Natural killer cell (primary cell): ENCODE data around the gene SYNDIG1. TPM values are rescaled to one million over a fixed set of nuclear protein-coding genes. Genes with fewer than 3 reads are reported as not detected.

Experiments used
- ATAC-seq, 3 donors: fragments of 150-1000 bp in 2 of 3; fragments of 200-7000 bp in 1 of 3; cut with Tn5 transposase; 1 replicate in 1 of 3; 2 replicates in 2 of 3; pipeline ENCODE4 v1.10.0; 2021; ENCODE audit warnings: mild to moderate bottlenecking in 2 of 3, moderate library complexity in 2 of 3
- DNase-seq, 2 donors: peaks; one replicate each; pipeline versions ENCODE4 v3.0.0 to v3.0.0-alpha.2; 2013 to 2021; ENCODE audit warnings: mixed read lengths in 1 of 2
- H3K27ac ChIP-seq: one replicate; pipeline ENCODE4 v1.5.1; 2013; ENCODE audit warnings: mild to moderate bottlenecking, low read length
- H3K27me3 ChIP-seq: one replicate; pipeline ENCODE4 v1.6.1; 2013; ENCODE audit warnings: low read length; ENCODE audit not compliant: control insufficient read depth, insufficient read depth
- H3K36me3 ChIP-seq: one replicate; pipeline ENCODE4 v1.6.1; 2013; ENCODE audit warnings: low read length; ENCODE audit not compliant: control insufficient read depth, insufficient read depth
- H3K4me1 ChIP-seq: one replicate; pipeline ENCODE4 v1.6.1; 2013; ENCODE audit warnings: low read length; ENCODE audit not compliant: control insufficient read depth, insufficient read depth
- H3K4me3 ChIP-seq: one replicate; pipeline ENCODE4 v1.5.1; 2013; ENCODE audit warnings: low read length
- H3K9me3 ChIP-seq: one replicate; pipeline ENCODE4 v1.6.1; 2013; ENCODE audit warnings: low read length; ENCODE audit not compliant: control insufficient read depth, insufficient read depth
- H3K27ac Mint-ChIP-seq, 2 donors: one replicate each; pipeline ENCODE4 v1.8.0; 2022; ENCODE audit warnings: mild to moderate bottlenecking in 2 of 2, mixed read lengths in 2 of 2, moderate library complexity in 1 of 2
- H3K27me3 Mint-ChIP-seq, 2 donors: one replicate each; pipeline ENCODE4 v1.8.0; 2022; ENCODE audit warnings: low read depth in 2 of 2, mixed read lengths in 2 of 2
- H3K36me3 Mint-ChIP-seq: one replicate; pipeline ENCODE4 v1.8.0; 2022; ENCODE audit warnings: mixed read lengths
- H3K4me1 Mint-ChIP-seq, 2 donors: one replicate each; pipeline ENCODE4 v1.8.0; 2022; ENCODE audit warnings: mixed read lengths in 2 of 2
- H3K4me3 Mint-ChIP-seq: one replicate; pipeline ENCODE4 v1.8.0; 2022; ENCODE audit warnings: mild to moderate bottlenecking, moderate library complexity, mixed read lengths
- H3K9me3 Mint-ChIP-seq, 2 donors: one replicate each; pipeline ENCODE4 v1.8.0; 2022; ENCODE audit warnings: mixed read lengths in 2 of 2
- WGBS: methylation state at CpG from one replicate; pipeline ENCODE4 v1.1.7; 2013; ENCODE audit warnings: missing lambda C conversion rate; ENCODE audit not compliant: insufficient coverage; 5-methylcytosine and 5-hydroxymethylcytosine counted together
- intact Hi-C: fragments of 100-400 bp; cut with micrococcal nuclease; formaldehyde crosslinking; loops from one replicate; pipeline ENCODE4 v1.14.2; 2022
- total RNA-seq, 4 donors: library from RNA; stranded (reverse); fragments of 120-200 nt in 1 of 4; gene quantifications; one replicate each; pipeline versions ENCODE4 v1.2.3 to v1.2.4, GENCODE V29; 2013 to 2022
- TF ChIP-seq, protein P1 (sequence below): fragments of 200-600 bp; IDR thresholded peaks from one replicate; pipeline ENCODE4 v1.8.0; 2022; ENCODE audit warnings: antibody characterized with exemption

SYNDIG1 gene
- total RNA-seq, 3 donors from 2014 or later (not counting 1 experiment from before 2014, with no cell fraction given) = not detected

DNA sequence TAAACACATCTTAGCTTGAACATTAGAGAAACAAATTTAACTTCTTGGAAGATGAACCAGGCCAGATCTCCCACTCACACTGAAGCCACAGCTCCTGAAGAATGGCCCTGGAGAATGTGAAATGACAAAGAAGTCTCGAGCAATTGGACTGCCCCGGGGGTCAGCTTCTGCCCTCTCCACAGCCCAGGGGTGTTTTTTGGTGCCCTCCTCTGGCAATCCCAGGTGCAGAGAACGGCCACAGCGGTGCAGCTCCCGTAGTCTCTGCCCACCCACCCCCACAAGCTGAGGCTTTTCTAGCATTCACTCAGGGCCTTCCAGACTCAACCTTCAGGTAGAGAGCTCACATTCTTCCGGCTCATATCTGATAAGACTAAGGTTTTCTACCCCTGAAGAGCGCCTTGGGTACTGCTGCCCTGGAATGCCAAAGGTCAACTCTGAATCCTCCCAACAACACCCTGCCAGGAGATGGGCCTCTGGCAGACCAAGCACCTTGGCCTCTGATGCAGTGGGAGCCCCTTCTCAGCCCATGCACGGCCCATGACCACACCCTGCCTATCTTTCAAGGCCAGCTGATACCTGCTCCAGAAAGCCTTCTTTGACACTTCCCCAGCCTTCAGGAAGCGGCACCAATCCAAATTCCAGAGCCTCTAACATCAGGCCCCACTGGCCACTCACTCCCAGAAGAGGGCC is 208.3 kb downstream of the SYNDIG1 start:
- DNase-seq = no peak
- Mint-ChIP-seq H3K9me3 (no peaks in the 10 kb centered on the region), H3K36me3 (no peaks in the 10 kb centered on the region), H3K27ac (no peak overlapping the region), H3K27me3 (no peaks in the 10 kb centered on the region), H3K4me3 (no peak overlapping the region), H3K4me1 (peaks cover 0 to 12% of the 10 kb centered on the region in 2 donors)
- H3K27me3 ChIP-seq = no peaks in the 10 kb centered on the region
- H3K4me3 ChIP-seq = no peak overlapping the region
- TF ChIP-seq, protein P1, sequence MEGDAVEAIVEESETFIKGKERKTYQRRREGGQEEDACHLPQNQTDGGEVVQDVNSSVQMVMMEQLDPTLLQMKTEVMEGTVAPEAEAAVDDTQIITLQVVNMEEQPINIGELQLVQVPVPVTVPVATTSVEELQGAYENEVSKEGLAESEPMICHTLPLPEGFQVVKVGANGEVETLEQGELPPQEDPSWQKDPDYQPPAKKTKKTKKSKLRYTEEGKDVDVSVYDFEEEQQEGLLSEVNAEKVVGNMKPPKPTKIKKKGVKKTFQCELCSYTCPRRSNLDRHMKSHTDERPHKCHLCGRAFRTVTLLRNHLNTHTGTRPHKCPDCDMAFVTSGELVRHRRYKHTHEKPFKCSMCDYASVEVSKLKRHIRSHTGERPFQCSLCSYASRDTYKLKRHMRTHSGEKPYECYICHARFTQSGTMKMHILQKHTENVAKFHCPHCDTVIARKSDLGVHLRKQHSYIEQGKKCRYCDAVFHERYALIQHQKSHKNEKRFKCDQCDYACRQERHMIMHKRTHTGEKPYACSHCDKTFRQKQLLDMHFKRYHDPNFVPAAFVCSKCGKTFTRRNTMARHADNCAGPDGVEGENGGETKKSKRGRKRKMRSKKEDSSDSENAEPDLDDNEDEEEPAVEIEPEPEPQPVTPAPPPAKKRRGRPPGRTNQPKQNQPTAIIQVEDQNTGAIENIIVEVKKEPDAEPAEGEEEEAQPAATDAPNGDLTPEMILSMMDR = no peak
- no peaks in the 10 kb centered on the region for H3K36me3 ChIP-seq
- no peak overlapping the region for H3K27ac ChIP-seq
- H3K9me3 ChIP-seq = no peaks in the 10 kb centered on the region
- intact Hi-C loops = no loop called here
- ATAC-seq = no peak
- 78% methylated on average over 9 of the region's 9 CpGs for WGBS
- peaks cover 4% of the 10 kb centered on the region for H3K4me1 ChIP-seq

DNA sequence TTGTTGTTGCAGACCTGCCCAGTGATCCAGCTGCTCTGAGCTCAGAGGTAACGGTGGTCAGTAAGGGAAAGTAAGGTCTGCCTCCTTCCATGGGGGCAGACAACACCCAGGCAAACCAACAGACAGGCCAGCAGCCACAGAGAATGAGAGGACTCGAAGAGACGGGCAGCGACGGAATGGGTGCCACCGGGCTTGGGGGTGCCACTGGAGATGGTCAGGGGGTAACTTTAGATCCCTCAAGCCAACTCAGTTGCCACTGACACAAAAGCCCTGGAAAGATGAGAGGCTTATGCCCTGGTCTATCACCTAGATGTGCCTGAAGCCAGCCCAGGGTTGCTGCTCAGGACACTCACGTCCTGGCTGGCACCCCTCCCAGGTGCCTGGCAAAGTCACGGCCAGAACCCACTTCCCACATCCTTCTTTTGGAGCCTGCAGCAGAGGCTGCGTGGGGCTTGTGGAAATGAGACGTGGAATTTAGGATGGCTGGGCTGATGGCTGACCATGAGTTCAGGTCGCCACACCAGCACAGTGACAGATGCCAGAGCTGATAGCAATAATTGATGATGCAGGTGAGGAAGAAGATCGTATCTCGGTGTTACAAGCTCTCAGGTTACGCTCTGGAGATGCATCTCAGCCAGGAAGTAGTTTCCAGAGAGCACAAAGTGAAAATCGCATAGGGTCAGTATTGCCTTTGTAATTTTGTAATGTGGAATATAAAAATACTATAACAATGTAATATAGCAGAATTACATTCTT is 209.1 kb downstream of the SYNDIG1 start:
- DNase-seq (no peak), ATAC-seq (no peak)
- intact Hi-C loops = no loop called here
- H3K4me3 ChIP-seq = no peak overlapping the region
- no peak overlapping the region for H3K27ac Mint-ChIP-seq
- no peaks in the 10 kb centered on the region for H3K9me3 Mint-ChIP-seq
- H3K9me3 ChIP-seq = no peaks in the 10 kb centered on the region
- H3K27me3 Mint-ChIP-seq = no peaks in the 10 kb centered on the region
- no peak overlapping the region for H3K27ac ChIP-seq
- no peak overlapping the region for H3K4me3 Mint-ChIP-seq
- WGBS = 79% methylated on average over 14 of the region's 15 CpGs
- H3K36me3 Mint-ChIP-seq = no peaks in the 10 kb centered on the region
- no peaks in the 10 kb centered on the region for H3K36me3 ChIP-seq
- H3K4me1 ChIP-seq = peaks cover 4% of the 10 kb centered on the region
- no peaks in the 10 kb centered on the region for H3K27me3 ChIP-seq
- TF ChIP-seq, protein P1 = no peak
- peaks cover 0 to 13% of the 10 kb centered on the region in 2 donors for H3K4me1 Mint-ChIP-seq

DNA sequence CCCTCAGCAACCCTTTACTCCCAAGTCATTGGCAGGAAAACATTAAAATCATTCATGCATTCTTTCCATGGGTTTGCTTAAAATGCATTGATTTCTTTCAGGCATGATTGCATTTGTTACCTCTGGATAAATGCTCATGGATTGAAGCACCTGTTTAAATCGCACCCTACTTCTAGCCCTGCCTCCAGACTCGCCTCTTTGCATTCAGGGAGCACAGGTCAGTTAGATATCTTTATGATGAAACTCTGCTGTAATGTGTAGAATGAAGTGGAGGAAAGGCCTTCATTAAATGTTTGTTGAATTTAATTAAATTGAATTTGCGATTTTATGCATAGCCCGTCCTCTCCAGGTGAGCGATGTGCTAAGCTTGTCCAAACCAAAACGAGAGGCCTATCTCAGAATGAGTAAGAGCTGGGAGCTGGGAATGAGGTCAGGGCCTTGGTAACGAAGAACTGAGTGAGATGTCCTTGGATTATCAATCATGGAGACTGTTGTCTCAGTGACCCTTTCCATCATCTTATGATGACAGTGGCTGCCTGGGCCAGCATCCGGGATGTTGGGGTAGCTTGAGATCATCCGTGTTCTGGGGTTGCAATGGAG is 210.1 kb downstream of the SYNDIG1 start:
- ATAC-seq (no peak), DNase-seq (no peak)
- no peaks in the 10 kb centered on the region for H3K36me3 Mint-ChIP-seq
- no peak overlapping the region for H3K4me3 Mint-ChIP-seq
- no peak overlapping the region for H3K27ac Mint-ChIP-seq
- no peak overlapping the region for H3K27ac ChIP-seq
- no peaks in the 10 kb centered on the region for H3K9me3 Mint-ChIP-seq
- no peak overlapping the region for H3K4me3 ChIP-seq
- intact Hi-C loops = no loop called here
- H3K9me3 ChIP-seq = no peaks in the 10 kb centered on the region
- peaks cover 4% of the 10 kb centered on the region for H3K4me1 ChIP-seq
- H3K36me3 ChIP-seq = no peaks in the 10 kb centered on the region
- H3K4me1 Mint-ChIP-seq = peaks cover 0 to 13% of the 10 kb centered on the region in 2 donors
- H3K27me3 Mint-ChIP-seq = no peaks in the 10 kb centered on the region
- WGBS = 87% methylated on average over 8 of the region's 9 CpGs
- H3K27me3 ChIP-seq = no peaks in the 10 kb centered on the region
- TF ChIP-seq, protein P1 = no peak
